Islet of Langerhans (tissue), 1 donor: Measurements from ENCODE around the gene AMMECR1.

Experiments used
- FAIRE-seq: peaks from one replicate; lab custom pipeline; 2011; peaks lifted over from hg19 to GRCh38; lab: Jason Lieb, UNC

AMMECR1 gene

DNA sequence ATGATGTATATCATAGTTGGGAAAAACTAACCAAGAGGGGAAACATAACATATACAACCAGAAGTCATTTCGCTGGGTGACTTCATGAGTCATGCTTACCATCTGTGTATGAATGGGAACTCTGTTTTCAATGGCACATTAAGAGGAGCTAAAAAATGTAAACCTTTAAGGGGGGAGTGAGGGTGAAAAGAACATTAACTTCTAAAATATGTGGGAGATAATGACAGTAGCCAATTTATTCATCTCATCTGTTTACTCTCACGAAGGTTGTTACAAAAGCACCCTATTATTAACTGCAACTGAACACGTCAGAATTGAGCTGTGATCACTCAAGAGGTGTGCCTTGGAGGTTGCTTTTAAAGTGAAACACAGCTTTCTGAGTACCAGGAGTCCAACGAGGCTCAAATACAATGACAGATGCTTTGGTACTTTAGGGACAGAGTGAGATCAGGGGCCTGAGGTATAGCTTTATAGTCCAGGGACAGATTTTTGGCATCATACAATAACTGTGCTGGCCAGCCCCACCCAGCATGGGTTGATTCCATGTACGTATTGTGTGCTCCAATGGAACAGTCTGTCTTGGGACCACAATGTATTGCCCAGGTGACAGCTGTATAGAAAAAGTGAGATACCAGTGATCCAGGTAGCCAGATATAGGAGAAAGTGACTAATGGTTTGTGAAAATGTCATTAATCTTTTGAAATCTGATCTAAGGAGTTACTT is 107.3 kb downstream of the AMMECR1 start:
- FAIRE-seq = peak; percentile 13

DNA sequence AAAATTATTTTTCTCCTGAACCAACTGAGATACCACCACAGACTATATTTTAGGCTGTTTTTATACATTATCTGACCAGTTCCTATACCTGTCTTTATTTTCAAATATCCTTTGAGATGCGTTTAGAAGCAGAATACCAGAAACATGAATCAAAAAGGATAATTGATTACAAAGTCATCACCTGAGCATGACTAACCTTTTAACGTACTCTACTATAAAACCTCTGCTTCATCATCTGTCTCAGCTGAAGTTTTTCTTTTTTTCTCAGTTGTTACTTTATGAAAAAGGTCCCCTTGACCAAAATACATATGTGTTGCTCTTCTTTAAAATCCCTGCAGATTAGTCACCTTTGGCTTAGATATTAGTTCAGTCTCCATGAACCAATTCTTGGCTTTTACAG is 109.8 kb downstream of the AMMECR1 start:
- FAIRE-seq = no peak

DNA sequence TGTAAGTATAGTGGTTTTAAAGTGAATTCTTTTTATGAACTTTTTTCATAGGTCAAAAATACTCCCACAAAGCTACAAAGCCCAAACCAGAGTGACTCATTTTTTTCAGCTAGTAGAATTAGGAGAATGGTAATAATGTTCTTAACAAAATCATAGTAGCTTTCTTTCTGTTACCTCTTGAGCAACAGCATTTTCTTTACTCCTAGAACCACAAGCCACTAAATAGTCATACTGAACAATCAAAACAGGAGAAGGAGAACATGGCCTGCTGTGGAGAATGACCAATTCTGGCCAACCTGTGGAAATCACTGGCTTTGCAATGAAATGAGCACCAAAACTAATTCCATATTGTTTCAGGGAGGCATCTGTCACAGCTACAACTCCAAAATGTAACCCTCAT is 112.9 kb downstream of the AMMECR1 start:
- no peak for FAIRE-seq

DNA sequence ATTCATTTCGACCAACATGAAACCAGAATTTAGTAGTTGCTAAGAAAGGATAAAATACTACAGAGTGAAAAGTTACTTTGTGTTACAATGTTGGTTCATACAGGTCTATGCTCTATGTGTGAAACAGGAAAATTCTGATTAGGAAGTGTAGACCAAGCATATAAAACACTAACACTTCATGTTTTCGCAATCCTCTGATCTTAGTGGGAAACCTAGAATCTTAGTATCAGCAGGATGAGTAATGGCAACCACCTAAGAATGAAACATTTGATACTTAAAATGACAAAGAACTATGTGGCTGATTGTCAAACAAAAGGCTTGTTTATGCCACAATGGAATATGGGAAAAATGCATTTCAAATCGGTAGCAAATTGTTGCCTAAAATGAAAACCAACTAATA is 116.1 kb downstream of the AMMECR1 start:
- no peak for FAIRE-seq

DNA sequence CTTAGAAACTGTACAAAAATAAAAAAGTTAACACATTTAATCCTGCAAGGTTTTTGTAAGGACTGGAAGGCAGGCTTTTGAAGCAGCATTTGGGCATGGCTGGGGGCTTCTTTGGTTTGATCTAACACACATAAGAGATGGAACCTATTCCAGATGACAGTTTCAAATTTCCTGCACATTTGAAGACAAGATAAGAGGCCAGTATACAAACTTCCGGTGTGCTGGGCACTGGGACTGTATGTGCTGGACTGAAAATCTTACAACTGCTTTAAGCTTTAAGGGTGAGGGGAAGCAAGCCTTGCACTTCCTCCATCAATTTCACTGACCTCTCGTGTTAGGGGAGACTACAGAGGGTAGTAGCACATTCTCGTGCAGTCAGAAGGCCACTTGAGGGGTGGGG is 122.9 kb downstream of the AMMECR1 start:
- FAIRE-seq = no peak

DNA sequence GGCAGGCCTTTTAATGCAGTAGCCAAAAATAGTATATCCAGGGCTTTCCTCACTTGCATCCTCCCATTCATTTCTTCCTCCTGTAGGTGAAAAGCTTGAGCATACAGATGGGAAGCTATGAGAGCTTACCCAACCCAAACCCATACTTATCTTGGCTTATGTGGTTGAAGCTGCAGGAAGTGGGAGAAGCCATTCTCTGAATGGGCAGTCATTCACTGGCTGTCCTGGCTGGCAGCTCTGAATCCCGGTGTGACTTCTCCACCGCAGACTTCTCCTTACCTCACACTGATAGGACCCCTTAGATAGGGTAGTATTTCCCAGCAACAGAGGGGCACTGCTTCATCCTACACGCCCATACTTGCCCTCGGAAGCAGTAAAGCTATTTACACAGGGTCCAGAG is 125.4 kb downstream of the AMMECR1 start:
- FAIRE-seq = no peak

DNA sequence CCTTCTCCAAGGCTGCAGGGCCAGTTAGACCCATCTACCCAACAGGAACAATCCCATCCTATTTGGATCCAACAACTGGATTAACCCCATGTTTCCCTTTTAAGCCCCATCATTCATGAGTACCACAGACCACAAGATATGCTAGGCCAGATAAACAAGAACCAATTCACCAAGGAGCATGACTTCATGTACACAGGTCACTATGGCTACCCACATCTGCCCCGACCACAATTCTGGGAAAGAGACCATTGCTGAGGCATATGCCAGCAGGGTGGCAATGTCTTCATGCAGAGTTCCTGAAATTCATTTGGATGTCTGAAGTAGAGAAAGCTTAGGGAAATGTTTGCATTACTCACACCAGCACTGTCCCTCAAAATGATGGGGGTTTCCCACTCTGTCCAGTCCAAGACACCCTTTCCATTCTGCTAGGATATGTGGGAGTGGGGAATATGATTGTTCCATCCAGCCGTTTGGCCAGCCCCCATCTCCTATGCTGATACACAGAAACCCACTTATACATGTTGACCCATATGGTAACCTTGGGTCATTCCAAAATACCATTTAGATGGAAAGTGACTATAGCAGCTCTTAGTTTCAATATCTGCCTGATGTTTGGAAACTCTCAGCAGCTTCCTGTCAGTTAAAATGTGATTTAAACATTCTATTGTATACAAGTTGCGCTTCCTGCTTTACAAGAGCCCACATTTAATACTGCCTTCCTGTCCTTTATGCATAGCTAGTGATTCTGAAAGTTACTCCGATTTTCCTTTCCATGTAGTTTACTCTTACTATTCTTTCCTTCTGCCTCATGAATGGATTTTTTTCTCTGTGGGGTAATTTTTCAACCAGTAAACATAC is 129.0 kb downstream of the AMMECR1 start:
- no peak for FAIRE-seq

DNA sequence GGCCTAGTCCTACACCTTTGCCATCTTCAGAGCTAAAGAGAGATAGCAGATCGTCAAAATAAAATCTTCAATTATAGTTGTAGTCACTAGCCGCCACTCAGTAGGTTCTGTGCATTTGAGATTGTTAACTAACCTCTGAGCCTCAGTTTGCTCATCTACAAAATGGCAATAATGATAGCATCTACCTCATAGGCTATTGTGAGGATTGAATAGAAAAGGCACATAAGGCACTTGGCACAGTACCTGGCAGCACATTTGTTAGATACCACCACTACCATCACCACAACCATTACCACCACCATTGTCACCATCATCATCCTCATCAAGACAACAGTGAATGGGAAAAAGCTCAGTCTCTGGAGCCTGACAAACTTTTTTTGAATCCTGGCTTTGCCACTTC is 134.6 kb downstream of the AMMECR1 start:
- FAIRE-seq = no peak

DNA sequence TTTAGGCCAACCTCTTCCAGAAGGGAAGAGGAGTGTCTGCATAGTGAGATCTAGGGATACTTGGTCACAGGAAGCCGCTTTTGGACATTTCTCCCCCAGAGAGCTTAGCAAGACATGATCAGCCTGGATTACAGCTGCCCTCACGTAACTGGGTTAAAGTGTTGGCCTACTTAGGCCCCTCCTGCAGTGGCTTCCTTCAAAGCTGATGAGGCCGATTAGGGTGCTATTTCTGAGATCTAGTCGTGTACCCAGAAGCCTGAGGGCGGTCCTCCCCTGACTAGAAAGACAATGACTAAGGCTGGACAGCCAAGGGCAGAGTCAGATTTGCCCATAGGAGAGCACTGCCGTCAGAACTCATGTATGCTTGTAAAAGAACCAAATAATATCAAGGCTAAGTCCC is 135.0 kb downstream of the AMMECR1 start:
- FAIRE-seq = no peak

DNA sequence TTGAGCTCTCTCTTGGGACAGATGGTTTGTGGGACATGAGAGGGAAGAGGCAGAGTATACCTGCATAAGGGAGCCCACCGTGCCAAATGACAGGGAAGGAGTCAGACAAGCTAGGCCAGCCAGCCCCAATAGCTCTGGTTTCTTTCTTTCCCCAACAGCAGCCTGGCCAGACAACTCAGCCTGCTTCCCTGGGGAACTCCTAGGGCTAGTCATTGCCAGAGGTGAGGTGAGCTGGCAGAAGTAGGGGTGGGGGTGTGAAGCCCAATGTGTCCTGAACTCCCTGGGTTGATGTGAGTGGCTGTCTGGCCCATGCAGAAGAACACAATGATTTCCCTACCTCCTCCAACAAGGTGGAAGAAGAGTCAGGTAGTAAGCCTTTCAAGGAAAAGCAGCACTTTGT is 135.5 kb downstream of the AMMECR1 start:
- no peak for FAIRE-seq

DNA sequence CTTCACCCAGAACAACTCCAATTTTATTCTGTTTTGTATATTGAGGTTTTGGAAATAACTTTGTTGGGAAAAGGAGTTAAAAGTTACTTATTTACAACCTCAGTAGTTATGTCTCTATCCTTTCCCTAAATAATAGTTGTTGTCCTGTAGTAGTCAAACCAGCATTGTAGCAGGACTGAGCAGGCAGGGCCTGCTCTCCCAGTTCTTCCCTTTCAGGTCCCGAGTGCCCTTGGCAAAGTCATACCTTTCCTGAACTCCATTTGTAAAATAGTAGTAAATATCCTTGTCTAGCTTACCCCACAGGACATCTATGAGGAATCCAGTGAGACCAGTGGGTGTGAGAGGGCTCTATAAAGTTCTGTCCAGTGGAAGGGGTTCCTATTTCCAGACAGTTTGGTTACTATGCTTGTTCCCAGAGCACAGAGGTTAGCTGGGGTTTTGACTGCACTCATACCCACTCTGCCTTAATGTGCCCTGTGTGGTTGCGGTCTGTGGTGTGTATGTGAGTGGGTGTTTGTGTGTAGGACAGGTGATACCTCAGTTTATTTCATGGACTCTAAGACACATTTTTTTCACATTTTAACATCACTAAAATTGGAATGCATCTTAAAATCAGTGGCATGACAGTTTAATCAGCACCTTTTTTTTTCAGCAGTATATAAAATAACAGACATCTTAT is 136.3 kb downstream of the AMMECR1 start:
- FAIRE-seq = no peak

DNA sequence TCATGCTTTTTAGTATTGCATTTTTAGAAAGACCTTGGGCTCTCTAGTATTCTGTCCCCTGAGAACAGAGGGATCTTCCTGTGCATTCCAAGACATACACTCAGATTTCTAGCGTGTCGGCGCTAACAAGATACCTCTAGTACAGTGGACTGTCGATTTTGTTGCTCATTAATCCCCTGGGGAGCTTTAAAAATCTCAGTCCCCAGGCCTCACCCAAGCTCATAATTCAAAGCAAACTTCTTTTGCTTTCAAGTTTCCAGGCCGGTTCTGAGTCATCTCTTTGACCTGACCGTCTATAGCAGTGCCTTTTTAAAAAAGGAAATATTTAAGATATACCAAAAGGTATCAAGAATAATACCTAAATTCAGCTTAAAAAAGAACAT is 137.0 kb downstream of the AMMECR1 start:
- FAIRE-seq = no peak

DNA sequence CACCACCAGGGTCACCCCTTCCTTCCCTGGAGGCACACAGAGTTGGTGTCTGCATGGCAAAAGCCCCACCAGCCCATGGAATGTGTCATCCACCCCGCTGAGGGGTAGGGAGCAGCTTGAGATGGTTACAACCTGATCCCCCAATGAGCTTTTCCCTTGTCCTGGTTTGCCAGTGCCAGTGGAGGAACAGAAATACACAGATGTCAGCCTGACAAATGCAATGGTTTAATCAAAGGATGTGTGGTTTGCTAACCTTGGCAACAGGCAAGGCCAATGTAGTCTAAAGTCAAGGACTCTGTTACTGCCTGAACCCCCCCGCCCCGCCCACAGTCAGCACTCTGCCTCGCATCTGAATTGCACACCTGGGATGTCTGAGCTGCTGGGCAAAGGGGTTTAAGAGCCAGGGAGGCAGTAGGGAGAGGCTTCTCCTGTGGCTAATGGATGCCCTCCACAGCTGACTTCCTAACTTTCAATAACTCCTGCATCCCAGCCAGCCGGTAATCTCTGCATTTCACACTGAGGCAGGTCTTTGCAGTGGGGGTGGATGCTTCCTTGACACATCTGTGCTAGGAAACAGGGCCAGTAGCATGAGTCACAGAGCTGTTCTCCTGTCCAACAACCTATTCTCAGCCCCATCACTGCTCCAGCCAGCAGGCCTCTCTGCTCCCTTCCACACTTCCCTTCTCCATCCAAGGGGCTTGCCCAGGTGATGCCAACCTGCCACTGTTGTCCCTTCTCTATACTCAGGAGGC is 137.5 kb downstream of the AMMECR1 start:
- FAIRE-seq = no peak

DNA sequence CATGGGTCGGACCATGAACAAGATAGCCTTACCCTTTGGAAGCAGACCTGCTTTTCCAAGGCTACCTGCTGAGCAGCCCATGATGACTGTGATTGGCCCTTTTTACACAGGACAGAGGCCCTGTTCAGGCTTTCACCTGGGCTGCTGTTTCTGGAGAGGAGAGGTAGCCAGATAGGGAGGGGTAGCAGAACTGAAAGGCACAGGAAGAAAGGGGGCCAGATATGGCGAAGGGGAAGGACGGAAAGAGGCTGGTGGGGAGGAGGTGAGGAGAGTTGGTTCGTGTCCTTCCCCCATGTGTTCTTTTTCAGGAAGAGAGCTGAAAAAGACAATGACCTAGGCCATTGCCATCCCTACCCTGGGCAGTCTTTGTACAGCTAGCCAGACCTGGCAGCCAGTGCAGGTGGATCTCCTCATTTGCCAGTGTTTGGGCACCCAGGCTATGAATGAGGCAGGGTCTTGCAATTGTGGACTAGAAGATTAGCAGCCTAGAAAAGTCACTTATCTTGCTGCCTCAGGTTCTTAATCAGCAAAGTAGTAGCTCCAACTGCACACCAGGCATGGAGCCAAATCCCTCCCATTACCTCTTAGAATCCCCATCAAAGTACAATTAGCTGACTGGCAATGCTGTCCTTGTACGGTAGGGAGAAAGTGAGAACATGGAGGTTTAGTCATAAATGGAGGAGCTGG is 139.6 kb downstream of the AMMECR1 start:
- no peak for FAIRE-seq

DNA sequence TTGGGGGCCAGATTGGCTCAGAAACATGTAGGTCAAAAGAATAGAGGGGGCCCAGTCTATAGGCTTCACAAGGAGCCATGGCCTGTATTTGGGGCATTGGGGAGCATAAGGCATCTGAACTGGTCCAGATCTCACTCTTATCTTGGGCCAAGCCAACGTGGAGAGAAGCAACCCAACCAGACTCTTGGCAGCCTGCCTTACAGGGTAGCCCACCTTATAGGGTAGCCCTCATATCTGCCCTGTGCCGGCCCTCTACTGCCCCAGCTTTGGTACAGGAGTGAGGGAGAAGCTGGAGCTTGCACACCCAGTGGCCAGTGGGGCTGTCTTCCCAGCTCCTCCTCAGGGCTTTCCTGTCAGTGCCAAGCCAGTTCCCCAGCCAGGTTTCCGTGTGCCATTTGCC is 142.2 kb downstream of the AMMECR1 start:
- no peak for FAIRE-seq

DNA sequence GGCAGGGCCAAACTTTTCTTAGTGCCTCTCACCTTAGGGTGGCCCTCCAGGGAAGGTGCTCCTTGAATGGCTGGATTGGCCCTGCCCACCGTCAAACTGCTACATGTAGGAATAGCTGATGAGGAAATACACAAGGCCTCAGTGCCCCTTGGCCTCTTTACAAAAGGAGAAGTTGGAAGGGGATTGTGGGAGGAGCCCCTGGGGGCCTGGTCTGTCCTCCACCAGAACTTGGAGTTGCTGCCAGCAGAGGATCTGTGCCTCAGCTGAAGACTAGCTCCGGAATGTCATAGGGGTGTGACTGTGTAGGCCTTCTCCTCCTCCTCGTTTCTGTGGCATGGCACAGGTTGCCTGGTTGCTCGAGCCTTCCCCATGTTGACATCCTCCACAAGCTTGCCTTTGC is 142.7 kb downstream of the AMMECR1 start:
- FAIRE-seq = no peak

DNA sequence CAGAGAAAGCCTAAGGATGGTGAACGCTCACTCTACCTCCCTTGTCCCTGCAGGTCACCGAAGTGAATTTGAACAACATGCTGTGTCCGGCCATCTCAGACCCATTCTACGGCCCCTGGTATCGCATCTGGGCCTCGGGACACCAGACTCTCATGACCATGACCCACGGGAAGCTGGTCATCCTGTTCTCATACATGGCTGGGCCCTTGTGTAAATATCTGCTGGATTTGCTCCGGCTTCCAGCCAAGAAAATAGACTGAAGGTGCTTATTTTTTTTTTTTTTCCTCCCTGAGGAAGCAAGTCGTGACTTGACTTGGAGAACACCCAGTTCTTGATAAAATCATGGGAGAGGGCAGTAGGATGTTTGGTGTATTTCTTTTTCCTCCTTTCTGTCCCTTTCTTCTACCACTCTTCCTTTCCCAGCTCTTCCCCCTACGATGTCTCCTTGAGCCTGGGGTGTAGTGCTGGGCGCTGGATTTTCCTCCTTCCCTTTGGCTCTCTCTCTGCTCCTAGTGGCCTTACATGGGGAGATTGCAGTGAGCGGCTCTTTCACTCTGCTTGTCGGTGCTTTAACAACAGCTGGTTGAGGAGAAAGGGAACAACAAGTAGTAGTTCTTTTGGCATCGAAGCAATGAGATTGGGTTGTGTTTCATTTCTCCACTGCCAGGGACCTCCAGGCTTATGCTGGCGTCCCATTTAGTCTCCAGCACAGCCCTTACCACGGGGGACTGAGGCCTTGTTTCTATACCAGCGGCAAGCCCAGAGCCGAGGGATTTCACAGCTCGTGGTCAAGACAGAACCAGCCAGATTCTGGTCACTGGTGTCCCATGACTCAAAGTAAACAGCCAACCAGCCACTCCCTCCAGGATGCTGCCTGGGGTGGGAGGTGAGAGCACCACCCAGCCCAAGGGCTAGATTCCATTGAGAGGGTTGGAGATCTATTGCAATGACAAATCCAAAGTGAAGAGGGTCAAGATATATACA is 144.4 kb downstream of the AMMECR1 start:
- FAIRE-seq = no peak

DNA sequence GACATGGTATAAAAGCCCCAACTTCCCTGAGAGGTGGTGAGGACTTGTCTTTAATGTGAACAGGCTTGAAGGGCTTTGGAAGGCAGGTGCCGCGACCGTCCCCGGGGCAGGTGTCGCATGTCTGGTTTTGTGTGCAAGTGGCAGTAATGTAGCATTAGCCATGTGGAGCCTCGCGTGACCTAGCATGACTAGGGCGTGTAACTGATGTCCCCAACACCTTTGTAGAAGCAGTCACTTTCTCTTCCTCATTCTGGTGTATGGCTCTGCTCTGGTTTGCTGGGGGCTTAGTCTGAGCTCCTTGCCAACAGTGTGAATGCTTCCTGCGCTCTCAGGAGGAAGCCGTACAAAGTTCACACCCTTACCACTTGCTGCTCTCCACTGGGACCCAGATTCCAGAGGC is 145.7 kb downstream of the AMMECR1 start:
- FAIRE-seq = no peak

DNA sequence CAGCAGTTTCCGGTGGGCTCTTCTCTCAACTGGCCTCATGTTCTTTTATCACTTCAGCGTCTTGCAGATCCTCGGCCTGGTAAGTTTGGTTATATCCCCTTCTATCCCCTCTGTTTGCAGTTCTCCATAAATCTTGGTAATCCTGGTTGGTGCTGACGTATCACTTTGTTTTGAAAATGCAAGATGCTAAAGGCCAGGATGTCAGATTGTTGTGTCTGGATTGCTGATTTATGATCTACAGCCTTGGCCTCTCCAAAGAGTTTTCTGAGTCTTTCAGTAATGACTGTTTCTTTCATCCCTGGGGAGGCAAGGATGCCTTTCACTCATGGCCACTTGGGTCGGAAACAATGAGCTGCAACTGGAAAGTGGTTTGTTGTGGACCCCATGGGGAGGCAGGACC is 146.4 kb downstream of the AMMECR1 start:
- FAIRE-seq = no peak

DNA sequence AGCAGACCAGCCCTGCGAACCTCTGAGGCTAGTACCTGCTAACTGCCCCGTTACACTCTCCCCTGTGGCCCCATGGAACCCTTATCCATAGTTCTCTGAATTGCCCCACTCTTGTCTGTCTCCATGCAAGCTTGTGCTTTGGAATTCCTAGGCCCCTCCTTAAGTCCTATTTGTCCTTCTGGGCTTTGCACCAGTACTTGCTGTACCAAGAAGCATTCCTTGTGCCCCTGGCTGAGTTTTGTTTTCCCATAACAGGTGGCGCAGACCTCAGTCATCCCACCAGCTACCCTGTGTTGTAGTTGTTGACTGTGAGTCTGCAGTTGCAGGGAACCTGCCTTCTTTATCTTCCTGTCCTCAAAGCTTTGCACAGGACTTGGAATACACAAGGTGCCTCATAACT is 147.9 kb downstream of the AMMECR1 start:
- FAIRE-seq = no peak

DNA sequence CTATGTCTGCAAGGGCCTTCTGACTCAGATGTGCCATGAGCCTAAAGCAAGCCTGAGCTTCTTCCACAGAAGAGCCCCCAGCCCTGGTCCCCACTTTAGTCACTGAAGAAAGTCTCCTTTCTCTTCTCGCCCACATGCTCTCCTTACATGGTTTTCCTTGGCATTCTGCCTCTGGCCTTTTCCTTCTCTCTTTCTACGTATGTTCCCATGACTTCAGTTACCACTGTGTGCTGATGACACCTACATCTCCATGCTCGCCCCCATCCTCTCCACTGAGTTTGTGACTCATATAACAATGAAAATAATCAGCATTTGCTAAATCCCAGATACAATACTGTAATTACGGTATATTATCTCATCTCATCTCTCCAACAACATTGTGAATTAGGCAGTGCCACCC is 149.3 kb downstream of the AMMECR1 start:
- no peak for FAIRE-seq
